Measurements from ENCODE around the gene CCDC43. TPM values are rescaled to one million over a fixed set of nuclear protein-coding genes. Genes with fewer than 3 reads are reported as not detected.
"Not testable (repeated sequence)": the region's sequence is repeated elsewhere in the genome, so short reads cannot be mapped to it uniquely, and the experiment has no call there.

Gene CCDC43, protein sequence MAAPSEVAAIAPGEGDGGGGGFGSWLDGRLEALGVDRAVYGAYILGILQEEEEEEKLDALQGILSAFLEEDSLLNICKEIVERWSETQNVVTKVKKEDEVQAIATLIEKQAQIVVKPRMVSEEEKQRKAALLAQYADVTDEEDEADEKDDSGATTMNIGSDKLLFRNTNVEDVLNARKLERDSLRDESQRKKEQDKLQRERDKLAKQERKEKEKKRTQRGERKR
- total RNA-seq = 10 to 100 TPM; 29.1 to 31.8 TPM

DNA sequence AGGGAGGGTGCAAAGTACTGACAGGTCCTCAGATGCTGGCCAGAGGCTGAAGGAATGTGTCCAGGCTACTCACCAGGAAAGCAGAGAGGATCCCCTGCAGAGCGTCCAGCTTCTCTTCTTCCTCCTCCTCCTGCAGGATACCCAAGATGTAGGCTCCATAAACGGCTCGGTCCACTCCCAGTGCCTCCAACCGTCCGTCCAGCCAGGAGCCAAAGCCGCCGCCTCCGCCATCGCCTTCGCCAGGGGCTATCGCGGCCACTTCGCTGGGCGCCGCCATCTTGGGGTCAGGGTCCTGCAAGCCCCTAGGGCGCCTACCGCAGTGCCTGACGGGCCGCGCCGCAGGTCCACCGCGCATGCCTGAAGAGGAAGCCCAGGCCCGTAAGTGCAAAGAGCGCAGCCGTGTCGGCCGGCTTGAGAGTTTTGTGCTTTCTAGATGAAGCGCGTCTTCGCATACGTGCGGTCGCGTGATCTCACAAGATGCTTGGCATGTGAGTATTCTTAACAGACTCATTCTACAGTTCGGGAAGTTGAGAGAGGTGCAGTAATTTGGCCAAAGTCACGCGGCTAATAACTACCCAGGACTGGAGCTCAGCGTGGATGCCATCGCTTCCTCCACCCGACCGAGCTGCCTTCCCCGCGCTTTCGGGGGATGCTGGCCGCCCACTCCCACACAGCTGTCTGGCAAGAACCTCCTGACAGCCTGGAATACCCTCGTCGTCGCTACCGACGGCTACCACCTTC lies at the start of gene CCDC43:
Gene CCDC43 (minus strand): TSS at position 300 of the 741 bp plus-strand sequence. CDS start 23 bp downstream, at position 277.
- CTCF ChIA-PET = no interaction called here
- intact Hi-C loops (cut with micrococcal nuclease) = loop anchor here (1.0 kb wide), 2 partner anchors 19 to 86 kb away; partner anchors contain the start of gene DBF4B
- H3K4me3 Mint-ChIP-seq = peak within 1 kb of the TSS; percentile 99
- no peaks in the 10 kb centered on the region for H3K9me3 Mint-ChIP-seq
- H3K4me1 Mint-ChIP-seq (ENCODE audit: low read depth) = peaks cover 24% of the 10 kb centered on the region
- peaks cover 6% of the 10 kb centered on the region for H3K36me3 Mint-ChIP-seq (ENCODE audit: low read depth)
- DNase-seq = peak; percentile 94
- H3K27ac Mint-ChIP-seq = peak within 1 kb of the TSS; percentile 89
- no peaks in the 10 kb centered on the region for H3K27me3 Mint-ChIP-seq (ENCODE audit: low read depth)

DNA sequence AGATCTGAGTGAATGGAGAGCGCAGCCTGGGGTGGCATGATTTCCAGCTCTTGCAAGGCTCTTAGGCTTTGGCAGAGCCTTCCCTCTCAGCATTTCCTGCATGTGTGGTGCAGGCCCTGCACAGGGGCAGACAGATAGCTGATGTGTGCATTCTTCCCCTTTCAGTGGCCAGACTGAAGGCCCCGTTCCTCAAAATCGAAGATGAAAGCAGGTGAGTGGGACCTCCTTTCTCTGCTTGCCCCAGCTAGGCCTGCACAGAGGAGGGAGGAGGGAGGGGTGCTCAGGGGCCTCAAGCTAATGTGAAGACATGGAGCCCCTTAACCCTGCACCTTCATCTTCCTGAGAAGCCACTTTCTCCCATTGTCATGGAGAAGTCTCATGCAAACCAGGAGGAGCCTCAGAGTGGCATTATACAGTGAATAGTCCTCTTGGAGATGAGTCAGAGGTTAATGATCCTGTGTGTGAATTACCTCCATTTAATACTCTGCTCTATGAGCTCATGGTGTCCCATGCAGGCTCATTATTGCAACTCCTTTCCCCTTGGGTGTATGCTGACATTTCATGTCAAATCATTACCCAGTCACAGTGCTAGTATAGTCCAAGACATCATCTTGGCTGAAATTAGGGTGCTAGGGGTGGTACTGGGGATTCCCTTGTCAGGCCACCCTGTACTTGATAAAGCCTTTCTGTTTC lies 48.8 kb upstream of the CCDC43 start:
- H3K4me3 Mint-ChIP-seq = no peak overlapping the region
- intact Hi-C loops (cut with micrococcal nuclease) = no loop called here
- no peaks in the 10 kb centered on the region for H3K27me3 Mint-ChIP-seq (ENCODE audit: low read depth)
- no peaks in the 10 kb centered on the region for H3K4me1 Mint-ChIP-seq (ENCODE audit: low read depth)
- peaks cover 16% of the 10 kb centered on the region for H3K36me3 Mint-ChIP-seq (ENCODE audit: low read depth)
- no peak overlapping the region for H3K27ac Mint-ChIP-seq
- DNase-seq = no peak
- CTCF ChIA-PET = interaction anchor here (0.6 kb wide), 1 partner anchor 597 kb away, joined by 3 read pairs; no protein-coding TSS in a partner anchor
- no peaks in the 10 kb centered on the region for H3K9me3 Mint-ChIP-seq

- no peaks in the 10 kb centered on the region for H3K27me3 Mint-ChIP-seq (ENCODE audit: low read depth)
- no peaks in the 10 kb centered on the region for H3K9me3 Mint-ChIP-seq
- intact Hi-C loops (cut with micrococcal nuclease) = no loop called here
- DNase-seq = no peak
- no peak overlapping the region for H3K27ac Mint-ChIP-seq
- H3K4me3 Mint-ChIP-seq = no peak overlapping the region
- CTCF ChIA-PET = no interaction called here
- no peaks in the 10 kb centered on the region for H3K4me1 Mint-ChIP-seq (ENCODE audit: low read depth)
- H3K36me3 Mint-ChIP-seq (ENCODE audit: low read depth) = peaks cover 15% of the 10 kb centered on the region
Measured at GRCh38 chr17:44736551-44737240, 47.1 kb upstream of the CCDC43 start.

GRCh38 chr17:44734272-44734671 lies 44.7 kb upstream of the CCDC43 start:
- Mint-ChIP-seq H3K4me1 (ENCODE audit: low read depth) (no peaks in the 10 kb centered on the region), H3K27ac (no peak overlapping the region), H3K36me3 (ENCODE audit: low read depth) (peaks cover 13% of the 10 kb centered on the region), H3K9me3 (no peaks in the 10 kb centered on the region), H3K4me3 (no peak overlapping the region), H3K27me3 (ENCODE audit: low read depth) (no peaks in the 10 kb centered on the region)
- DNase-seq = no peak
- intact Hi-C loops (cut with micrococcal nuclease) = no loop called here
- CTCF ChIA-PET = no interaction called here

DNA sequence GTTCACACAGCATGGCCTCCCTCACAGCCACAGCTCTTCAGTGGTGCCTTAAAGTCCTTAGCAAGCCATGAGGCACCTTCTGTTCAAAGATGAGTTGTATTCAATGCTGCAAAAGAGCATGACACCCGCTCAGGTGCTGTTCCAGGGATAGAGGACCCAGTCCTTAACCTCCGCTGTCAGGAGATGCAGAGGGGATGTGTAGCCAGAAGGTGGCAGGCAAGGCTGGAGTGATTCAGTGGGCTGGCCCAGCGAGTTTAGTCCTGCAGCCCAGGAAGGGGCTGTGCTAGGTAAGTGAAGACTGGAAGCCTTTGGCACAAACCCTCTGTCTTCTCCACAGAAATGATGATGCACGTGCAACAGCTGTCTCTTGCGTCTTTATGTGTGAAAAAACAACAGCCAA lies 44.2 kb upstream of the CCDC43 start:
- no peaks in the 10 kb centered on the region for H3K4me1 Mint-ChIP-seq (ENCODE audit: low read depth)
- intact Hi-C loops (cut with micrococcal nuclease) = no loop called here
- H3K27me3 Mint-ChIP-seq (ENCODE audit: low read depth) = no peaks in the 10 kb centered on the region
- H3K9me3 Mint-ChIP-seq = no peaks in the 10 kb centered on the region
- no peak overlapping the region for H3K4me3 Mint-ChIP-seq
- peaks cover 14% of the 10 kb centered on the region for H3K36me3 Mint-ChIP-seq (ENCODE audit: low read depth)
- H3K27ac Mint-ChIP-seq = no peak overlapping the region
- DNase-seq = no peak
- CTCF ChIA-PET = no interaction called here

GRCh38 chr17:44726121-44726520 lies 36.5 kb upstream of the CCDC43 start:
- H3K27ac Mint-ChIP-seq; H3K4me1 Mint-ChIP-seq (ENCODE audit: low read depth); DNase-seq; H3K27me3 Mint-ChIP-seq (ENCODE audit: low read depth); H3K4me3 Mint-ChIP-seq; intact Hi-C loops (cut with micrococcal nuclease); H3K9me3 Mint-ChIP-seq: not testable (repeated sequence)
- H3K36me3 Mint-ChIP-seq (ENCODE audit: low read depth) = peaks cover 21% of the 10 kb centered on the region
- CTCF ChIA-PET = interaction anchor here (0.6 kb wide), 1 partner anchor 132 kb away, joined by 4 read pairs; no protein-coding TSS in a partner anchor

- Mint-ChIP-seq H3K9me3 (no peaks in the 10 kb centered on the region), H3K27ac (no peak overlapping the region), H3K4me3 (no peak overlapping the region), H3K4me1 (ENCODE audit: low read depth) (no peaks in the 10 kb centered on the region), H3K36me3 (ENCODE audit: low read depth) (peaks cover 21% of the 10 kb centered on the region), H3K27me3 (ENCODE audit: low read depth) (no peaks in the 10 kb centered on the region)
- DNase-seq = no peak
- intact Hi-C loops (cut with micrococcal nuclease) = no loop called here
- CTCF ChIA-PET = no interaction called here
Measured at GRCh38 chr17:44722254-44722653, 32.7 kb upstream of the CCDC43 start.

- CTCF ChIA-PET = no interaction called here
- no peak overlapping the region for H3K4me3 Mint-ChIP-seq
- no peaks in the 10 kb centered on the region for H3K4me1 Mint-ChIP-seq (ENCODE audit: low read depth)
- H3K9me3 Mint-ChIP-seq = no peaks in the 10 kb centered on the region
- no peaks in the 10 kb centered on the region for H3K27me3 Mint-ChIP-seq (ENCODE audit: low read depth)
- H3K36me3 Mint-ChIP-seq (ENCODE audit: low read depth) = peaks cover 20% of the 10 kb centered on the region
- intact Hi-C loops (cut with micrococcal nuclease) = no loop called here
- no peak for DNase-seq
- no peak overlapping the region for H3K27ac Mint-ChIP-seq
Measured at GRCh38 chr17:44719444-44719843, 29.9 kb upstream of the CCDC43 start.

GRCh38 chr17:44708401-44709263 lies 19.1 kb upstream of the CCDC43 start, which contains the start of gene DBF4B:
DBF4B (plus strand) TSS chr17:44708665; CDS start chr17:44708821, 156 bp downstream.
- peaks cover 2% of the 10 kb centered on the region for H3K36me3 Mint-ChIP-seq (ENCODE audit: low read depth)
- no peak within 1 kb of the TSS for H3K27ac Mint-ChIP-seq
- H3K9me3 Mint-ChIP-seq = no peaks in the 10 kb centered on the region
- CTCF ChIA-PET = interaction anchor here (0.6 to 1.3 kb wide), 3 partner anchors 18 to 373 kb away, joined by 4 read pairs; no protein-coding TSS in a partner anchor
- H3K4me3 Mint-ChIP-seq = no peak within 1 kb of the TSS
- intact Hi-C loops (cut with micrococcal nuclease) = loop anchor here (1.0 kb wide), 1 partner anchor 19 kb away; the partner anchor contains the start of gene CCDC43
- H3K4me1 Mint-ChIP-seq (ENCODE audit: low read depth) = peaks cover 5% of the 10 kb centered on the region
- H3K27me3 Mint-ChIP-seq (ENCODE audit: low read depth) = no peaks in the 10 kb centered on the region
- peak; percentile 93 for DNase-seq

DNA sequence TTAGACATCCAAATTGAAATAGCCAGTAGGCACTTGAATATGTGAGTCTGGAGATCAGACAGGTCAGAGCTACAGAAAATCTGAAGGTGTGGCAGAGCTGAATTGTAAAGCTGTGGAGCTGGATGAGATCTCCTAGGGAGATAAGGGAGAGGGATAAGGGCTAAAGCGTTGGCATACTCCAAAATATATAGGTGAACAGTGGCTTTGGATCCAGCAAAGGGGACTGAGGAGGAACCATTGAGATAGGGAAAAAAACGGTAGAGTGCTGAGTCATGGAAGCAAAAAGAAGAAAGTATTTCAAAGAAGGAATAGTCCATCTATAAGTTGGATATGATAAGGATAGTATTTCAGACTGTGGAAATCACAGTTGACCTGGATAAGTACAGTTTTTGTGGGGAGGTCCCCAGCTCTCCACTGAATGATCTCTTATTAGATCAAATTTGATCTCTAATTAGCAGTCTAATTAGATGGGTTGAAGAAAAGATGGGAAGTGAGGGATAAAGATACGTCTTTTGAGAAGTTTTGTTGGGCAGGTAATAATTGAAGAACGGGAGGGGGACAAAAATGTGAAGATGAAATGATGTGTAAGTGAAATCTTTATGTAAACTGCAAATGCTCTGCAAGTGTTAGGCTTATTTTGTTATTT lies 18.3 kb upstream of the CCDC43 start:
- peaks cover 5% of the 10 kb centered on the region for H3K4me1 Mint-ChIP-seq (ENCODE audit: low read depth)
- DNase-seq = no peak
- no peak overlapping the region for H3K4me3 Mint-ChIP-seq
- H3K9me3 Mint-ChIP-seq = no peaks in the 10 kb centered on the region
- H3K27ac Mint-ChIP-seq = no peak overlapping the region
- CTCF ChIA-PET = interaction anchor here (0.8 to 1.3 kb wide), 3 partner anchors 17 to 70 kb away, joined by 3 to 4 read pairs (median 4); no protein-coding TSS in a partner anchor
- intact Hi-C loops (cut with micrococcal nuclease) = loop anchor here (1.0 kb wide), 1 partner anchor 19 kb away; the partner anchor contains the start of gene CCDC43
- H3K27me3 Mint-ChIP-seq (ENCODE audit: low read depth) = no peaks in the 10 kb centered on the region
- H3K36me3 Mint-ChIP-seq (ENCODE audit: low read depth) = peaks cover 2% of the 10 kb centered on the region

- DNase-seq; intact Hi-C loops (cut with micrococcal nuclease); H3K36me3 Mint-ChIP-seq (ENCODE audit: low read depth); H3K9me3 Mint-ChIP-seq; H3K4me3 Mint-ChIP-seq; H3K27ac Mint-ChIP-seq; H3K4me1 Mint-ChIP-seq (ENCODE audit: low read depth); H3K27me3 Mint-ChIP-seq (ENCODE audit: low read depth): not testable (repeated sequence)
- CTCF ChIA-PET = interaction anchor here (1.8 kb wide), 1 partner anchor 9 kb away, joined by 4 read pairs; no protein-coding TSS in a partner anchor
Measured at GRCh38 chr17:44700288-44700687, 10.7 kb upstream of the CCDC43 start.

Data from activated naive CD4-positive, alpha-beta T cell treated with anti-CD3 and anti-CD28 coated beads for 36 hours (primary cell).